H1 (cell line): ENCODE measurements around the gene CIRBP. TPM values are rescaled to one million over a fixed set of nuclear protein-coding genes. Genes with fewer than 3 reads are reported as not detected.

ENCODE experiments used
- CTCF ChIA-PET: fragments of 300-600 bp; sonication (Branson Sonifier 250); formaldehyde crosslinking; loops from one replicate; lab custom pipeline; 2021; ENCODE audit not compliant: partially characterized antibody; lab: Charles Lee
- POLR2A ChIA-PET: fragments of 300-600 bp; sonication (Branson Sonifier 250); formaldehyde crosslinking; loops from one replicate; lab custom pipeline; 2021; ENCODE audit warnings: inconsistent platforms; ENCODE audit not compliant: partially characterized antibody; lab: Charles Lee
- DNase-seq, 2 experiments: peaks; one replicate each; pipeline versions ENCODE4 v3.0.0 to v3.0.0-alpha.2; 2010 to 2022; ENCODE audit warnings: low spot score in 2 of 2, low read depth in 1 of 2, mixed read lengths in 1 of 2
- FAIRE-seq: peaks from 2 replicates; lab custom pipeline; 2011; peaks lifted over from hg19 to GRCh38; lab: Jason Lieb, UNC
- H2AFZ ChIP-seq: 2 replicates; pipeline ENCODE4 v1.8.1; 2012; ENCODE audit warnings: low read length, inconsistent platforms
- H2AK5ac ChIP-seq: 2 replicates; pipeline ENCODE4 v1.6.1; 2013; ENCODE audit warnings: low read depth, low read length
- H2BK120ac ChIP-seq: replicated peaks from 2 replicates; pipeline ENCODE3; 2013; ENCODE audit warnings: low read depth, low read length, inconsistent platforms
- H2BK12ac ChIP-seq: 2 replicates; pipeline ENCODE4 v1.6.1; 2013; ENCODE audit warnings: low read depth, low read length
- H2BK15ac ChIP-seq: 2 replicates; pipeline ENCODE4 v1.6.1; 2013; ENCODE audit warnings: low read length
- H2BK20ac ChIP-seq: 2 replicates; pipeline ENCODE4 v1.6.1; 2013; ENCODE audit warnings: low read length
- H2BK5ac ChIP-seq: 2 replicates; pipeline ENCODE4 v1.6.1; 2013; ENCODE audit warnings: low read depth, low read length
- H3K14ac ChIP-seq: 2 replicates; pipeline ENCODE4 v1.6.1; 2013; ENCODE audit warnings: inconsistent platforms; ENCODE audit not compliant: insufficient read length
- H3K18ac ChIP-seq: 2 replicates; pipeline ENCODE4 v1.6.1; 2013; ENCODE audit warnings: low read length; ENCODE audit errors: extremely low read depth
- H3K23ac ChIP-seq: 2 replicates; pipeline ENCODE4 v1.6.1; 2013; ENCODE audit warnings: inconsistent platforms; ENCODE audit not compliant: insufficient read length
- H3K23me2 ChIP-seq: 2 replicates; pipeline ENCODE4 v1.6.1; 2013; ENCODE audit warnings: low read depth, low read length
- H3K27ac ChIP-seq: 2 replicates; pipeline ENCODE4 v1.6.1; 2011; ENCODE audit warnings: low read depth, low read length, inconsistent platforms
- H3K27me3 ChIP-seq, 4 experiments: replicated peaks in 1 of 4; 1 replicate in 1 of 4; 2 replicates in 3 of 4; pipeline versions ENCODE4 v1.6.1 to v1.8.1; 2011 to 2013; ENCODE audit warnings: low read length in 3 of 4, mild to moderate bottlenecking in 3 of 4, inconsistent platforms in 2 of 4, mixed read lengths in 2 of 4, moderate library complexity in 1 of 4; ENCODE audit not compliant: control insufficient read depth in 3 of 4, insufficient read depth in 3 of 4; ENCODE audit errors: extremely low read depth in 1 of 4
- H3K36me3 ChIP-seq, 4 experiments: 2 replicates each; pipeline versions ENCODE4 v1.6.1 to v1.8.1; 2011 to 2013; ENCODE audit warnings: mild to moderate bottlenecking in 4 of 4, low read length in 3 of 4, moderate library complexity in 2 of 4, control low read depth in 1 of 4, inconsistent platforms in 1 of 4; ENCODE audit not compliant: insufficient read depth in 4 of 4, control insufficient read depth in 2 of 4
- H3K4ac ChIP-seq: replicated peaks from 2 replicates; pipeline ENCODE3; 2013; ENCODE audit warnings: low read length, low read depth, mixed read lengths, inconsistent platforms; ENCODE audit not compliant: insufficient read length
- H3K4me1 ChIP-seq, 4 experiments: replicated peaks in 1 of 4; 1 replicate in 1 of 4; 2 replicates in 3 of 4; pipeline versions ENCODE4 v1.6.1 to v1.8.1; 2011 to 2013; ENCODE audit warnings: low read length in 3 of 4, inconsistent platforms in 2 of 4, mixed read lengths in 1 of 4; ENCODE audit not compliant: insufficient read depth in 4 of 4, control insufficient read depth in 3 of 4
- H3K4me2 ChIP-seq, 2 experiments: 2 replicates each; pipeline versions ENCODE4 v1.6.1 to v1.8.1; 2011 to 2013; ENCODE audit warnings: low read depth in 2 of 2, low read length in 2 of 2, control low read depth in 1 of 2, inconsistent platforms in 1 of 2, mild to moderate bottlenecking in 1 of 2; ENCODE audit not compliant: insufficient read depth in 1 of 2
- H3K4me3 ChIP-seq, 4 experiments: fragments of 200-600, 300-600 bp in 1 of 4; sonication (generic), shearing (Covaris generic), sonication (Bioruptor Twin) in 1 of 4; 2 replicates each; pipeline versions ENCODE4 v1.5.1 to v1.8.1; 2011 to 2016; ENCODE audit warnings: low read length in 4 of 4, low read depth in 3 of 4, control low read depth in 2 of 4, inconsistent platforms in 2 of 4, mild to moderate bottlenecking in 2 of 4, mixed read lengths in 1 of 4, moderate library complexity in 1 of 4; ENCODE audit not compliant: insufficient read depth in 2 of 4; ENCODE audit errors: extremely low read depth in 1 of 4
- H3K56ac ChIP-seq: replicated peaks from 2 replicates; pipeline ENCODE3; 2013; ENCODE audit warnings: low read depth, mild to moderate bottlenecking, mixed read lengths, low read length, inconsistent platforms; ENCODE audit not compliant: insufficient read length
- H3K79me1 ChIP-seq: 2 replicates; pipeline ENCODE4 v1.6.1; 2013; ENCODE audit warnings: low read depth, low read length, control low read depth
- H3K79me2 ChIP-seq, 2 experiments: 2 replicates each; pipeline versions ENCODE4 v1.6.1 to v1.8.1; 2012 to 2013; ENCODE audit warnings: low read length in 2 of 2, mild to moderate bottlenecking in 2 of 2, inconsistent platforms in 1 of 2; ENCODE audit not compliant: insufficient read depth in 2 of 2, control insufficient read depth in 1 of 2
- H3K9ac ChIP-seq, 4 experiments: replicated peaks in 1 of 4; 1 replicate in 1 of 4; 2 replicates in 3 of 4; pipeline versions ENCODE4 v1.6.1 to v1.8.1; 2011 to 2013; ENCODE audit warnings: low read depth in 3 of 4, low read length in 3 of 4, control low read depth in 2 of 4, mild to moderate bottlenecking in 2 of 4, moderate library complexity in 2 of 4, inconsistent platforms in 1 of 4; ENCODE audit errors: extremely low read depth in 1 of 4
- H3K9me3 ChIP-seq, 2 experiments: 2 replicates each; pipeline versions ENCODE4 v1.6.1 to v1.8.1; 2012 to 2013; ENCODE audit warnings: mild to moderate bottlenecking in 2 of 2, moderate library complexity in 2 of 2, control low read depth in 1 of 2, inconsistent platforms in 1 of 2, low read depth in 1 of 2, low read length in 1 of 2, mixed read lengths in 1 of 2; ENCODE audit not compliant: insufficient read depth in 2 of 2
- H4K20me1 ChIP-seq, 2 experiments: replicated peaks in 1 of 2; 2 replicates each; pipeline versions ENCODE3 to v1.8.1; 2011 to 2013; ENCODE audit warnings: inconsistent platforms in 2 of 2, low read length in 2 of 2, mild to moderate bottlenecking in 1 of 2; ENCODE audit not compliant: insufficient read depth in 2 of 2, control insufficient read depth in 1 of 2
- H4K5ac ChIP-seq: 2 replicates; pipeline ENCODE4 v1.6.1; 2013; ENCODE audit warnings: low read length, low read depth, mixed read lengths, inconsistent platforms; ENCODE audit not compliant: insufficient read length
- H4K8ac ChIP-seq: 2 replicates; pipeline ENCODE4 v1.8.0; 2013; ENCODE audit warnings: mild to moderate bottlenecking, moderate library complexity, low read length, inconsistent platforms; ENCODE audit not compliant: insufficient read depth; ENCODE audit errors: extremely low read depth
- H4K91ac ChIP-seq: replicated peaks from 2 replicates; pipeline ENCODE3; 2013; ENCODE audit warnings: low read length, mixed read lengths, inconsistent platforms; ENCODE audit not compliant: insufficient read length
- ASH2L ChIP-seq: fragments of 200-600, 300-600 bp; sonication (generic); IDR thresholded peaks from one replicate; pipeline ENCODE4 v1.7.1; 2017; ENCODE audit warnings: low read length
- BCL11A ChIP-seq, 2 experiments: IDR thresholded peaks; one replicate each; pipeline ENCODE4 v1.6.1; 2011; ENCODE audit warnings: low read depth in 2 of 2, low read length in 2 of 2, mild to moderate bottlenecking in 2 of 2
- HDAC2 ChIP-seq, 2 experiments: fragments of 300-600 bp in 1 of 2; sonication (generic) in 1 of 2; IDR thresholded peaks; 2 replicates each; pipeline ENCODE4 v1.6.1; 2011 to 2012; ENCODE audit warnings: low read depth in 2 of 2, low read length in 2 of 2, mild to moderate bottlenecking in 2 of 2, moderate library complexity in 2 of 2, borderline replicate concordance in 1 of 2, inconsistent platforms in 1 of 2
- MAX ChIP-seq: IDR thresholded peaks from 2 replicates; pipeline ENCODE4 v1.6.1; 2012; ENCODE audit warnings: inconsistent platforms
- NRF1 ChIP-seq: IDR thresholded peaks from 2 replicates; pipeline ENCODE4 v1.6.1; 2011; ENCODE audit warnings: mild to moderate bottlenecking, low read depth, low read length, improper control_type of control experiment
- POLR2AphosphoS5 ChIP-seq: IDR thresholded peaks from 2 replicates; pipeline ENCODE4 v1.6.1; 2011; ENCODE audit warnings: low read depth, low read length
- SIN3A ChIP-seq, 2 experiments: IDR thresholded peaks in 1 of 2; conservative IDR thresholded peaks in 1 of 2; 2 replicates each; pipeline ENCODE4 v1.6.1; 2011 to 2012; ENCODE audit warnings: low read length in 2 of 2, improper control_type of control experiment in 1 of 2, low read depth in 1 of 2, mild to moderate bottlenecking in 1 of 2
- SIRT6 ChIP-seq: IDR thresholded peaks from one replicate; pipeline ENCODE4 v1.7.1; 2012; ENCODE audit warnings: low read length, inconsistent platforms
- SIX5 ChIP-seq: IDR thresholded peaks from 2 replicates; pipeline ENCODE4 v1.6.1; 2011; ENCODE audit warnings: mild to moderate bottlenecking, low read depth, low read length
- SRF ChIP-seq: IDR thresholded peaks from 2 replicates; pipeline ENCODE4 v1.6.1; 2011; ENCODE audit warnings: mild to moderate bottlenecking, low read depth, low read length, moderate library complexity
- SUZ12 ChIP-seq: fragments of 200-600 bp; sonication (generic); IDR thresholded peaks from 2 replicates; pipeline ENCODE4 v1.6.1; 2012; ENCODE audit warnings: mild to moderate bottlenecking, inconsistent platforms, low read length, moderate library complexity, mixed read lengths
- TBP ChIP-seq: IDR thresholded peaks from 2 replicates; pipeline ENCODE4 v1.6.1; 2011; ENCODE audit warnings: low read depth, low read length, improper control_type of control experiment
- ZNF274 ChIP-seq: IDR thresholded peaks from 2 replicates; pipeline ENCODE4 v1.7.0; 2012; ENCODE audit warnings: low read length, borderline replicate concordance; ENCODE audit errors: extremely low read depth
- WGBS, 2 experiments: shearing (Covaris generic) in 1 of 2; methylation state at CpG; one replicate each; pipeline versions ENCODE4 v1.1.6 to v1.1.7; 2013 to 2015; ENCODE audit warnings: low lambda C conversion rate in 2 of 2, mixed read lengths in 2 of 2, inconsistent platforms in 1 of 2, low coverage in 1 of 2, missing lambda C conversion rate in 1 of 2; ENCODE audit not compliant: insufficient replicate concordance in 2 of 2, insufficient coverage in 1 of 2, insufficient read length in 1 of 2; ENCODE audit errors: extremely low coverage in 1 of 2, missing lambda C conversion rate in 1 of 2; 5-methylcytosine and 5-hydroxymethylcytosine counted together
- polyA plus RNA-seq, 7 experiments: library from polyadenylated mRNA; depleted of rRNA in 3 of 7; stranded (reverse) in 5 of 7; unstranded in 2 of 7; fragments of >200 nt in 5 of 7; fragments of 200-250 nt in 2 of 7; gene quantifications; 1 replicate in 5 of 7; 2 replicates in 1 of 7; 4 replicates in 1 of 7; pipeline versions ENCODE4 v1.2.1 to v1.2.3, GENCODE V29; 2011 to 2013; ENCODE audit warnings: missing spikeins in 2 of 7, mixed read lengths in 2 of 7
- total RNA-seq: library from RNA; stranded (reverse); fragmentation: NEBNext Ultra II Directional; extraction: Animal tissue kit (Norgen Biotek cat#: 25700); gene quantifications from 2 replicates; pipeline ENCODE4 v1.2.1, GENCODE V29; 2021

Gene CIRBP
- total and polyA plus RNA-seq, 2 of the 8 experiments (the other 6 are each of a cell fraction or from before 2014, with no cell fraction given): 175 to 199 TPM

GRCh38 chr19:1283917-1284292 is 14.8 kb downstream of the CIRBP start:
- Histone ChIP-seq H3K9me3 (no peaks in the 10 kb centered on the region), H4K5ac (no peak overlapping the region), H3K36me3 (peaks cover 0 to 2% (median 0%) of the 10 kb centered on the region in 4 experiments; a peak in 1 of 8 replicates), H3K27ac (no peak overlapping the region), H2BK12ac (peak overlapping the region; percentile 89; the same call in 1 of the 2 replicates), H3K79me1 (no peaks in the 10 kb centered on the region), H3K4me1 (peaks cover 0 to 20% (median 9%) of the 10 kb centered on the region in 4 experiments; a peak in 5 of 7 replicates), H4K20me1 (peaks cover 0 to 8% of the 10 kb centered on the region in 2 experiments), H2AK5ac (no peak overlapping the region), H3K56ac (no peak overlapping the region), H2BK5ac (no peak overlapping the region), H3K79me2 (no peaks in the 10 kb centered on the region), H3K18ac (no peak overlapping the region; the same call in 1 of the 2 replicates), H2BK120ac (no peak overlapping the region), H2AFZ (no peak overlapping the region), H4K8ac (no peak overlapping the region), H3K23me2 (peaks cover 3% of the 10 kb centered on the region; the same call in 1 of the 2 replicates), H3K14ac (no peak overlapping the region), H2BK20ac (no peak overlapping the region), H3K27me3 (peaks cover 0 to 21% (median 12%) of the 10 kb centered on the region in 4 experiments; a peak in 5 of 7 replicates), H3K9ac (no peak overlapping the region)
- ChIA-PET CTCF (interaction anchor here (0.7 to 2.3 kb wide), 10 partner anchors 27 to 188 kb away, joined by 3 to 7 read pairs (median 4); no protein-coding TSS in a partner anchor), POLR2A (interaction anchor here (0.9 to 3.7 kb wide), 14 partner anchors 8 to 184 kb away, joined by 3 to 35 read pairs (median 4); partner anchors contain the start of genes ATP5F1D, CIRBP and FAM174C)
- no peak for DNase-seq
- 88% methylated on average over 12 of the region's 12 CpGs; no CpG with 5 or more reads in 1 of the 2 experiments for WGBS, 2 experiments
- TF ChIP-seq NRF1: no peak
- TF ChIP-seq SIN3A (conservative IDR thresholded peaks at IDR 0.05 in 1 of 2, IDR thresholded peaks at IDR 0.05 in 1 of 2; ENCODE audit: low read depth in 1 of 2, low read length in 2 of 2): no peak
- TF ChIP-seq ASH2L: no peak
- no peak for TF ChIP-seq MAX
- no peak for TF ChIP-seq ZNF274
- no peak for TF ChIP-seq HDAC2 (IDR thresholded peaks at IDR 0.05; ENCODE audit: borderline replicate concordance in 1 of 2, low read depth in 2 of 2, low read length in 2 of 2)
- TF ChIP-seq BCL11A (IDR thresholded peaks at IDR 0.05; ENCODE audit: low read depth in 2 of 2, low read length in 2 of 2): no peak
- TF ChIP-seq SUZ12: no peak
- TF ChIP-seq POLR2AphosphoS5: no peak
- no peak for TF ChIP-seq SIX5
- TF ChIP-seq SIRT6: no peak
- no peak for TF ChIP-seq SRF
- TF ChIP-seq TBP: no peak
- TF ChIP-seq, all 59 proteins: peak for 0
- Histone ChIP-seq H2BK15ac (peak overlapping the region; percentile 99), H3K4ac (no peak overlapping the region), H3K4me3 (no peak overlapping the region), H3K4me2 (no peak overlapping the region), H3K23ac (no peak overlapping the region), H4K91ac (no peak overlapping the region)
- FAIRE-seq: no peak
